MM.1S (cell line): ENCODE data around the gene GID8.

Experiments used
- CTCF ChIP-seq: fragments of 300-600 bp; sonication (generic); IDR thresholded peaks from 2 replicates; pipeline ENCODE4 v1.5.1; 2016; ENCODE audit warnings: antibody characterized with exemption, low read length, mixed read lengths
- EZH2 ChIP-seq: fragments of 300-600 bp; sonication (generic); optimal IDR thresholded peaks from 2 replicates; pipeline ENCODE3; 2017; ENCODE audit warnings: low read depth, mild to moderate bottlenecking, antibody characterized with exemption, low read length, mixed read lengths
- EZH2phosphoT487 ChIP-seq: fragments of 300-600 bp; sonication (generic); IDR thresholded peaks from 2 replicates; pipeline ENCODE4 v1.6.1; 2018; ENCODE audit warnings: antibody characterized with exemption, low read length

DNA sequence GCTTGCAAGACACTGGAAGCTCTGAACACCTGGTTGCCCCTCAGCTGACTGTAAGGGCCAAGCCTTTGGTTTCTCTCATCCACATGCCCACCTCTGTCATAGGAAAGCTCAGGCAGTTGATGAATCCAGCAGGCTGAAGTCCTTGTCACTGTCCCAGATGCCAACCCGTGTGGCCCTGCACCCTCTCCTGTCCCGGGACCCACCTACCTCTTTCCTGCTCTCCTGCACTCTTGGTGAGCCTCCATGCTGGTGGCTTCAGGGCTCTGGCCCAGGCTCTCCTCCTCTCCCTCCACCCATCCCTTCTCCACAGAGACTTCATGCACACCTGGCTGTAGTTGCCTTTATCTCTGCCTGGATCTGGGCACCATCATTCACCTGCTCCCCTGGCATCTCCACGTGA lies 4.0 kb upstream of the GID8 start:
- no peak for TF ChIP-seq CTCF
- TF ChIP-seq EZH2, result no peak
- no peak for TF ChIP-seq EZH2phosphoT487
